Measurements from ENCODE around the gene ITGB2. TPM values are rescaled to one million over a fixed set of nuclear protein-coding genes. Genes with fewer than 3 reads are reported as not detected.

Gene ITGB2
- total RNA-seq, 1 donor from 2014 or later: 0.15 TPM

DNA sequence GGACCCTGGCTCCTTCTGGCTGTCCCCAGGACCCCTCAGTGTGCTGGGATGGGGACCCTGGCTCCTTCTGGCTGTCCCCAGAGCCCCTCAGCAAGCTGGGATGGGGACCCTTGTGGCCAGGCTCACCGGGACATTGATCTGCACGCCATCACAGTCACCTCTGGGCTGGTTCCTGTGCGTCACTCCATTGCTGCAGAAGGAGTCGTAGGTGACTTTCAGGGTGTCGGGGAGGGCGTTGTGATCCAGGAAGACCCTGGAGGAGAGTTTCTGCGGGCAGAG is 27.5 kb downstream of the ITGB2 start:
- TF ChIP-seq, protein P1, sequence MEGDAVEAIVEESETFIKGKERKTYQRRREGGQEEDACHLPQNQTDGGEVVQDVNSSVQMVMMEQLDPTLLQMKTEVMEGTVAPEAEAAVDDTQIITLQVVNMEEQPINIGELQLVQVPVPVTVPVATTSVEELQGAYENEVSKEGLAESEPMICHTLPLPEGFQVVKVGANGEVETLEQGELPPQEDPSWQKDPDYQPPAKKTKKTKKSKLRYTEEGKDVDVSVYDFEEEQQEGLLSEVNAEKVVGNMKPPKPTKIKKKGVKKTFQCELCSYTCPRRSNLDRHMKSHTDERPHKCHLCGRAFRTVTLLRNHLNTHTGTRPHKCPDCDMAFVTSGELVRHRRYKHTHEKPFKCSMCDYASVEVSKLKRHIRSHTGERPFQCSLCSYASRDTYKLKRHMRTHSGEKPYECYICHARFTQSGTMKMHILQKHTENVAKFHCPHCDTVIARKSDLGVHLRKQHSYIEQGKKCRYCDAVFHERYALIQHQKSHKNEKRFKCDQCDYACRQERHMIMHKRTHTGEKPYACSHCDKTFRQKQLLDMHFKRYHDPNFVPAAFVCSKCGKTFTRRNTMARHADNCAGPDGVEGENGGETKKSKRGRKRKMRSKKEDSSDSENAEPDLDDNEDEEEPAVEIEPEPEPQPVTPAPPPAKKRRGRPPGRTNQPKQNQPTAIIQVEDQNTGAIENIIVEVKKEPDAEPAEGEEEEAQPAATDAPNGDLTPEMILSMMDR (IDR thresholded peaks at IDR 0.05): no peak

DNA sequence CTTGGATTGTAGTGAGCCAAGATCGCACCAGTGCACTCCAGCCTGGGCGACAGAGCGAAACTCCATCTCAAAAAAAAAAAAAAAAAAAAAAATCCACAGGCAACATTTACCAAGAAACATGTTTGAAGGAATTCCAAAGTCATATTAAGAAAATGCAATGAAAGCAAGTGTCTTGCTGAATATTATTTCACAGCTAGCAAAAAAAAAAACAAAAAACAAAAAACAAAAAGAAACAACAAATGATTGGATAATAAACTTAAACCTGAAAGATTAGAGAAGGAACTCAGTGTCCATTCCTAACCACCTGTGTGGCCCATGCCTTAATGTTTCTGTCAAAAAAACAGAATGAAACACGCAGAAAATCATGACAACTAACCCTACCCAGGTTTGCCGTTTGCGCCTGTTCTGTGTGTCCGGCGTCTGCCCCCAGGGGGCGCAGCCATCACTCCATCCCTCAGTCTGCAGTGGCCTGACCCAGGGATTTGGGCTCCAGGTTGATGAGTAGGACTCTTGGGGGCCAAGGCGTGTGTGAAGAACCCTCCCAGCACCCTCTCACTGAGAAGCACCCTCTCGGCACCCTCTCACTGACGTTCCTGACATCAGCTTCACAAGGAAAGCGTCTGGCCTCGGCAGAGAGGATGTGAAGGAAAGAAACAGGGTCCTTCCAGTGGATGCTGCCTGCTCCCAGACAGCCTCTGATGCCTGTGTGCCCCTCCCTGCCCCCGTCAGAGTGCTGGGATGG is 28.0 kb downstream of the ITGB2 start:
- Mint-ChIP-seq H3K27ac (ENCODE audit: unreplicated experiment) (no peak overlapping the region), H3K36me3 (ENCODE audit: low read depth) (no peaks in the 10 kb centered on the region), H3K4me1 (ENCODE audit: low read depth) (no peaks in the 10 kb centered on the region), H3K4me3 (ENCODE audit: unreplicated experiment) (no peak overlapping the region), H3K9me3 (ENCODE audit: low read depth) (no peaks in the 10 kb centered on the region), H3K27me3 (ENCODE audit: low read depth) (peaks cover 30% of the 10 kb centered on the region)
- no peak for DNase-seq (ENCODE audit: low spot score)
- TF ChIP-seq, protein P1 (IDR thresholded peaks at IDR 0.05): peak; percentile 91

More for the DNA sequence above, 27.5 kb downstream of the ITGB2 start:
- no peaks in the 10 kb centered on the region for H3K4me1 Mint-ChIP-seq (ENCODE audit: low read depth)
- H3K9me3 Mint-ChIP-seq (ENCODE audit: low read depth): no peaks in the 10 kb centered on the region
- no peaks in the 10 kb centered on the region for H3K36me3 Mint-ChIP-seq (ENCODE audit: low read depth)
- H3K27ac Mint-ChIP-seq (ENCODE audit: unreplicated experiment): no peak overlapping the region
- no peak overlapping the region for H3K4me3 Mint-ChIP-seq (ENCODE audit: unreplicated experiment)
- DNase-seq (ENCODE audit: low spot score): no peak
- peaks cover 33% of the 10 kb centered on the region for H3K27me3 Mint-ChIP-seq (ENCODE audit: low read depth)

DNA sequence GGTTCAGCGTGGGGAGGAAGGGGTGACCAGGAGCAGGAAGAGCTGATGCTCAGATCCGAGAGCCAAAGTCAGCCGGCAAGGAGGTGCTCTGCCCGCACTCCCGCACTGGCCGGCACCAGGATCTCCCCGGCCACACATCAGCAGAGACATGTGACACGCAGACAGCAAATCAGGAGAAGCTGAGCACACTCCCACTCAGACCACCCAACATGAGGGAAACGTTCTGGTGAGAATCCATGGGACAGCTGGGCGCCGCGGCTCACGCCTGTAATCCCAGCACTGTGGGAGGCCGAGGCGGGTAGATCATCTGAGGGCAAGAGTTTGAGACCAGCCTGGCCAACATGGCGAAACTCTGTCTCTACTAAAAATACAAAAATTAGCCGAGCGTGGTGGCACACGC is 28.6 kb downstream of the ITGB2 start:
- Mint-ChIP-seq H3K4me1 (ENCODE audit: low read depth) (no peaks in the 10 kb centered on the region), H3K9me3 (ENCODE audit: low read depth) (no peaks in the 10 kb centered on the region), H3K27ac (ENCODE audit: unreplicated experiment) (no peak overlapping the region), H3K4me3 (ENCODE audit: unreplicated experiment) (no peak overlapping the region), H3K36me3 (ENCODE audit: low read depth) (no peaks in the 10 kb centered on the region), H3K27me3 (ENCODE audit: low read depth) (peaks cover 28% of the 10 kb centered on the region)
- TF ChIP-seq, protein P1 (IDR thresholded peaks at IDR 0.05): no peak
- no peak for DNase-seq (ENCODE audit: low spot score)

DNA sequence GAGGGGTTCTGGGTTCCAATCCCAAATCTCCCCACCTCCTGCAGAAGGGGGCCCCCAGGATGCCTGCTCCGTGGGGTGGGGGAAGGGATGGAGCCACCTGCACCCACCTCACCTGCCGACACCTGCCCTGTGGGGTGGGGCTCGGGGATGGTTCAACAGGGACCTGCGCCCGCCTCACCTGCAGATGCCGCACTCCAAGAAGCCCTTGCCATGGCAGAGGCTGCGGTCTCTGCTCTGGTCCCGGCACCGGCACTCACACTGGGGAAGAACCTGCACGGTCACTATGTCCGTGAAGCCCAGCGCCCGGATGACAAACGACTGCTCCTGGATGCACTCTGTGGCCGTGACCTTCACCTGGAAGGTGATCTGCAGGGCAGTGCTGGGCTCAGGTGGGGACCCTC is 29.1 kb downstream of the ITGB2 start:
- no peaks in the 10 kb centered on the region for H3K4me1 Mint-ChIP-seq (ENCODE audit: low read depth)
- H3K4me3 Mint-ChIP-seq (ENCODE audit: unreplicated experiment): no peak overlapping the region
- no peaks in the 10 kb centered on the region for H3K9me3 Mint-ChIP-seq (ENCODE audit: low read depth)
- H3K27me3 Mint-ChIP-seq (ENCODE audit: low read depth): peaks cover 30% of the 10 kb centered on the region
- DNase-seq (ENCODE audit: low spot score): peak; percentile 93
- H3K27ac Mint-ChIP-seq (ENCODE audit: unreplicated experiment): no peak overlapping the region
- TF ChIP-seq, protein P1 (IDR thresholded peaks at IDR 0.05): no peak
- H3K36me3 Mint-ChIP-seq (ENCODE audit: low read depth): no peaks in the 10 kb centered on the region

DNA sequence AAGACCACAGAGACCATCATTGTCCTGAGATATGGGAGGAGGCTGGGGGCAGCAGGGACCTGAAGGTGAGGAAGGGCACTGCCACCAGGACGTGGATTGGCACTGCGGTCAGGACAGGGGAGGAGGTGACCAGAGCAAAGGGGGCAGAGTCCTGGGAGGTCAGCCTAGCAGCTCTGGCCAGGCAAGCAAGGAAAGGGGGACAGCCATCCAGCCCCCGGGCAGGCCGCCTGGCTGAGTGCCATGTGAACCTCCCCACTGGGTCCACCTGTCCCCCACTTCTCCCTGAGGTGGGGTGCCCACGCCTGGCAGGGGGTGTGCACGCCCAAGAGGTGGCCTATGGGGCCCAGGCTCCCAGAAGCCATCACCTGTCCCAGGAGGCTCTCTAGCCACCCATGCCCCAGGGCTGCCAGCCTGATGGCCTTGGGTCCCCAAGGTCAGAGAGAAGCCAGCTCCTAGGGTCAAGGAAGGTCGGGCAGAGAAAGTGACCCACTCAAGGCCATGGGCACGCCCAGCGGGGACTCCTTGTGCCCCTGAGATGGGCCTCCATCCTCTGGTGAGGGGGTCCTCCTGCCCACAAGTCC is 29.6 kb downstream of the ITGB2 start:
- Mint-ChIP-seq H3K4me1 (ENCODE audit: low read depth) (no peaks in the 10 kb centered on the region), H3K4me3 (ENCODE audit: unreplicated experiment) (no peak overlapping the region), H3K36me3 (ENCODE audit: low read depth) (no peaks in the 10 kb centered on the region), H3K9me3 (ENCODE audit: low read depth) (no peaks in the 10 kb centered on the region), H3K27ac (ENCODE audit: unreplicated experiment) (no peak overlapping the region), H3K27me3 (ENCODE audit: low read depth) (peaks cover 32% of the 10 kb centered on the region)
- TF ChIP-seq, protein P1 (IDR thresholded peaks at IDR 0.05): no peak
- peak; percentile 91 for DNase-seq (ENCODE audit: low spot score)

Data from chondrocyte (in vitro differentiated cells).